ENCODE data around the gene KIAA1549. TPM values are rescaled to one million over a fixed set of nuclear protein-coding genes. Genes with fewer than 3 reads are reported as not detected.

Gene KIAA1549
- total RNA-seq, 2 experiments from 2014 or later: not detected

- no peak overlapping the region for H3K4me3 Mint-ChIP-seq
- DNase-seq: no peak
- no peak overlapping the region for H3K27ac ChIP-seq (ENCODE audit: low read depth in 1 of 2, low read length in 2 of 2)
- CTCF ChIA-PET: no interaction called here
- H3K27me3 Mint-ChIP-seq: peaks cover 4% of the 10 kb centered on the region
- H3K9me3 ChIP-seq (ENCODE audit: control insufficient read depth in 1 of 2, insufficient read depth in 1 of 2, low read length in 2 of 2): no peaks in the 10 kb centered on the region
- H3K4me1 Mint-ChIP-seq (ENCODE audit: low read depth): peaks cover 15% of the 10 kb centered on the region
- no peak for ATAC-seq (ENCODE audit: poor library complexity)
- no peak for TF ChIP-seq CTCF (IDR thresholded peaks at IDR 0.05)
- intact Hi-C loops (cut with DNase I, micrococcal nuclease): no loop called here
- POLR2A ChIA-PET: no interaction called here
- no peaks in the 10 kb centered on the region for H3K9me3 Mint-ChIP-seq
- H3K27me3 ChIP-seq (ENCODE audit: control insufficient read depth in 1 of 2, insufficient read depth in 2 of 2, low read length in 2 of 2): no peaks in the 10 kb centered on the region
- H3K4me1 ChIP-seq (ENCODE audit: insufficient read depth, low read length): peaks cover 6% of the 10 kb centered on the region
- no peak overlapping the region for H3K4me3 ChIP-seq (ENCODE audit: low read length)
- H3K27ac Mint-ChIP-seq: no peak overlapping the region
- no peaks in the 10 kb centered on the region for H3K36me3 ChIP-seq (ENCODE audit: insufficient read depth, low read length)
- no peaks in the 10 kb centered on the region for H3K36me3 Mint-ChIP-seq (ENCODE audit: low read depth)
Measured at GRCh38 chr7:138872576-138872975, 108.6 kb downstream of the KIAA1549 start.

DNA sequence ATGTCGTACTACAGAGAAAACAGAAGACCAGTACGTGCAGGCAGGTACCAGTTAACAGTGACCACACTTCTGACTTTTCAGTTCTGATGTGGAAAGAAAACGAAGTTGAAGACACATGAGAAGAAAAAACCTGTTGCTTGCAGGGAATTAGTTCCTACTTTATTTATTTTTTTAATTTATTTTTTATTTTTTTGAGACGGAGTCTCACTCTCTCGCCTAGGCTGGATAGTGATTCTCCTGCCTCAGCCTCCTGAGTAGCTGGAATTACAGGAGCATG lies 109.4 kb downstream of the KIAA1549 start:
- no peaks in the 10 kb centered on the region for H3K36me3 ChIP-seq (ENCODE audit: insufficient read depth, low read length)
- no peaks in the 10 kb centered on the region for H3K36me3 Mint-ChIP-seq (ENCODE audit: low read depth)
- ChIA-PET POLR2A (no interaction called here), CTCF (no interaction called here)
- no peak for TF ChIP-seq CTCF (IDR thresholded peaks at IDR 0.05)
- no peak overlapping the region for H3K27ac Mint-ChIP-seq
- DNase-seq: no peak
- H3K9me3 ChIP-seq (ENCODE audit: control insufficient read depth in 1 of 2, insufficient read depth in 1 of 2, low read length in 2 of 2): no peaks in the 10 kb centered on the region
- H3K27me3 Mint-ChIP-seq: peaks cover 4% of the 10 kb centered on the region
- no peaks in the 10 kb centered on the region for H3K27me3 ChIP-seq (ENCODE audit: control insufficient read depth in 1 of 2, insufficient read depth in 2 of 2, low read length in 2 of 2)
- no peak overlapping the region for H3K4me3 ChIP-seq (ENCODE audit: low read length)
- H3K4me1 Mint-ChIP-seq (ENCODE audit: low read depth): peaks cover 15% of the 10 kb centered on the region
- H3K4me3 Mint-ChIP-seq: no peak overlapping the region
- intact Hi-C loops (cut with DNase I, micrococcal nuclease): no loop called here
- no peak overlapping the region for H3K27ac ChIP-seq (ENCODE audit: low read depth in 1 of 2, low read length in 2 of 2)
- no peaks in the 10 kb centered on the region for H3K9me3 Mint-ChIP-seq
- peaks cover 6% of the 10 kb centered on the region for H3K4me1 ChIP-seq (ENCODE audit: insufficient read depth, low read length)
- ATAC-seq (ENCODE audit: poor library complexity): no peak

DNA sequence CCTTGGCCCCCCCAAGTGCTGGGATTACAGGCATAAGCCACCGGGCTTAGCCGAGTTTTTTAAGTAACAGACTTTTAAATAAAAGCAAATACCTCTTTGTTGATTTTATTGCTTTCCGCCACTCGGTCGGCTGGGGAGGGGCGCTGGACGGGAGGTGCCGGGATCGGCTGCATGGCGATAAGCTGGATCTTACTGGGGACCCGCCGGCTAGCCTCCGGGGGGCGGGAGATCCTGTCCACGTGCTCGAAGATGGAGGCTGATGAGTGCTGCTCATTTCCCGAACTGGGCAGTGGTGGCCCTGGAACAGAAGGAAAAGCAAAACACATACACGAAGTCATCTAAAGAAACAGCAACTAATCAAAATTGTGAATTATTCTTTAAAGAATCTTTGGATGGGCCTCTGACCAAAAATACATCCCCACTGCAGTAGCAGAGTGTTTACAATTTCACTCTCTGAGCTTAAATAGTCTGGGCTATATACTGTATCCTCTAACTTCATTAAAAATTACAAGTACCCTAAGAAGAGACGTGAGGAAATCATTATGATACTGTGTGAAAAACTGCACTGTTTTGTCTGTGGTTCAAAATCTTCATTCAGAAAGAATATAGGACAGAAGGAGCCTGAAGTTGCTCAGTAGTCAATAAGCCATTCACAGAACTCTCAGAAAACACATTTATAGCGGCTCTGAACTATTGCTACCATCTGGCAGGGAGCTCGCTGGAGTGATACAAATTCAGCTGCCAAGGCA lies 110.0 kb downstream of the KIAA1549 start:
- Mint-ChIP-seq H3K27ac (no peak overlapping the region), H3K27me3 (peaks cover 4% of the 10 kb centered on the region), H3K36me3 (ENCODE audit: low read depth) (no peaks in the 10 kb centered on the region), H3K4me3 (no peak overlapping the region), H3K4me1 (ENCODE audit: low read depth) (peaks cover 13% of the 10 kb centered on the region), H3K9me3 (no peaks in the 10 kb centered on the region)
- POLR2A ChIA-PET: no interaction called here
- DNase-seq (no peak), ATAC-seq (ENCODE audit: poor library complexity) (no peak)
- Histone ChIP-seq H3K36me3 (ENCODE audit: insufficient read depth, low read length) (no peaks in the 10 kb centered on the region), H3K27ac (ENCODE audit: low read depth in 1 of 2, low read length in 2 of 2) (no peak overlapping the region), H3K4me1 (ENCODE audit: insufficient read depth, low read length) (peaks cover 6% of the 10 kb centered on the region), H3K27me3 (ENCODE audit: control insufficient read depth in 1 of 2, insufficient read depth in 2 of 2, low read length in 2 of 2) (no peaks in the 10 kb centered on the region), H3K4me3 (ENCODE audit: low read length) (no peak overlapping the region), H3K9me3 (ENCODE audit: control insufficient read depth in 1 of 2, insufficient read depth in 1 of 2, low read length in 2 of 2) (no peaks in the 10 kb centered on the region)
- CTCF ChIA-PET: no interaction called here
- intact Hi-C loops (cut with DNase I, micrococcal nuclease): no loop called here
- no peak for TF ChIP-seq CTCF (IDR thresholded peaks at IDR 0.05)

Data from CD4-positive, alpha-beta T cell (primary cell).